Duodenal mucosa (tissue), 2 donors: ENCODE results near the gene OTOG.

Experiments used
- H3K27ac ChIP-seq: one replicate; pipeline ENCODE4 v1.7.0; 2013; ENCODE audit warnings: low read depth, low read length
- H3K27me3 ChIP-seq, 2 donors: one replicate each; pipeline ENCODE4 v1.7.0; 2013; ENCODE audit warnings: low read length in 2 of 2, control low read depth in 1 of 2; ENCODE audit not compliant: insufficient read depth in 2 of 2, control insufficient read depth in 1 of 2
- H3K36me3 ChIP-seq, 2 donors: one replicate each; pipeline ENCODE4 v1.7.0; 2013; ENCODE audit warnings: low read length in 2 of 2, control low read depth in 1 of 2; ENCODE audit not compliant: insufficient read depth in 2 of 2, control insufficient read depth in 1 of 2
- H3K4me1 ChIP-seq, 2 donors: one replicate each; pipeline ENCODE4 v1.7.0; 2013; ENCODE audit warnings: low read length in 2 of 2, control low read depth in 1 of 2; ENCODE audit not compliant: insufficient read depth in 2 of 2, control insufficient read depth in 1 of 2
- H3K4me3 ChIP-seq, 2 donors: one replicate each; pipeline ENCODE4 v1.7.0; 2013; ENCODE audit warnings: low read length in 2 of 2, low read depth in 1 of 2
- H3K9ac ChIP-seq, 2 donors: one replicate each; pipeline ENCODE4 v1.7.0; 2013; ENCODE audit warnings: low read length in 2 of 2, low read depth in 1 of 2
- H3K9me3 ChIP-seq, 2 donors: one replicate each; pipeline ENCODE4 v1.7.0; 2013; ENCODE audit warnings: low read length in 2 of 2, control low read depth in 1 of 2; ENCODE audit not compliant: control insufficient read depth in 1 of 2

Gene OTOG

DNA sequence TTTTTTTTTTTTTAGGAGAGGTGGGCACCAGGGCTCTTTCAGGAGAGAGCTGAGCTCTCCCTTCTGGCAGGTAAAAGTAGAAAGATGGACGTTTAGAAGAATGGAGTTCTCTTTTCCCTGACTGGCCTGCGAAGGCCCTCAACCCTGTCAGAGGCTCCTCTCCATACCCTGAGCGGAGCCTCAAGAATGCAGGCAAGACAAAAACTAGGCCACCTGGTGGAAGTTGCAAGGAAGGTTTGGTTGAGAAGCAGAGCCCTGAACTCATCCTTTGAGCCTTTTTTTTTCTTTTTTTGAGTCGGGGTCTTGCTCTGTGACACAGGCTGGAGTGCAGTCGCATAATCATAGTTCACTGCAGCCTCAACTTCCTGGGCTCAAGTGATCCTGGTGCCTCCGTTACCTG lies 1.4 kb downstream of the OTOG start:
- H3K4me3 ChIP-seq: no peak overlapping the region
- no peak overlapping the region for H3K9ac ChIP-seq
- no peak overlapping the region for H3K27ac ChIP-seq
- H3K4me1 ChIP-seq: no peaks in the 10 kb centered on the region
- H3K27me3 ChIP-seq: peaks cover 3 to 4% of the 10 kb centered on the region in 2 donors
- H3K9me3 ChIP-seq: no peaks in the 10 kb centered on the region
- no peaks in the 10 kb centered on the region for H3K36me3 ChIP-seq

DNA sequence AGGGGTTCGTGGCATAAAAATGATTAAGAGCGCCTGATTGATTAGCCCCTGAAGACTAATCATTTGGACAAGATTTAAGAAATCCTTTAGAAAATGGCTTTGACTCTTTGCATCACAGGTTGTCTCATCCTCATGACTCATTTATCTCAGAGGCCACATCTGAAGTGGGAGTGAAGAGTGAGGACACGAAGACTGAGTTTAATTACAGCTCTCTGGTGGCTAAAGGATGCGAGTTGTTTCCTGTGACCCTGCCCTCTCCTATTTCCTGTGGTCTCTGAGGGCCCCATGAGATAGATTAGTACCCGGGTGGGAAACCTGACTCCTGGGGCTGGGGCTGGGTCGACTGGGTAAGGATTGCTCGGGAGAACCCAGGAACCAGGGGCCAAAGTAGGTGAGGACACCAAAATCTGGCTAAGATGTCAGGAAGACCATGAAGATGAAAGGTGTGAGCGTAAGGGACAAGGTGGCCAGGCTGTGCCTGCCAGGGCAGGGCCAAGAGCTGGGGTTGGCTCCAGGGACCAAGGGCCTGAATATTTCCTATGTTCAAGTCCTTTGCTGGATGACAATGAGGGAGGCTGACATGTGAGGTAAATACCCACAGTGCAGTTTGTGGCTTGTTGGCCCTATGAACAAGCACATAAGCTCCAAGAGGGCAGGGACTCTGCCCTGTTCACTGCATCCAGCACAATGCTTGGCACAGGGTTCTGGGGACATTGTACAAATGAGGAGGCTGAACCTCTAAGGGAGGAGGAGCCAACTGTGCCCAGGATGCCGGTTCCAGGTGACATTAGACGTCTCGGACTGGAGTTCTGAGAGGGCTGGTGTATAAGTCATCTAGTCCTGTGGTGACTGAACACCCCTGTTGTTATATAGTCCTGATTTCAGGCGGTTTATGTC lies 3.6 kb downstream of the OTOG start:
- Histone ChIP-seq H3K4me3 (no peak overlapping the region), H3K36me3 (no peaks in the 10 kb centered on the region), H3K27ac (no peak overlapping the region), H3K9me3 (no peaks in the 10 kb centered on the region), H3K9ac (no peak overlapping the region), H3K27me3 (peaks cover 3 to 4% of the 10 kb centered on the region in 2 donors), H3K4me1 (no peaks in the 10 kb centered on the region)

- Histone ChIP-seq H3K9ac (no peak overlapping the region), H3K4me3 (no peak overlapping the region), H3K27ac (no peak overlapping the region), H3K9me3 (no peaks in the 10 kb centered on the region), H3K27me3 (peaks cover 2 to 4% of the 10 kb centered on the region in 2 donors), H3K4me1 (no peaks in the 10 kb centered on the region), H3K36me3 (no peaks in the 10 kb centered on the region)
Observed at GRCh38 chr11:17551347-17552040, 4.4 kb downstream of the OTOG start.

DNA sequence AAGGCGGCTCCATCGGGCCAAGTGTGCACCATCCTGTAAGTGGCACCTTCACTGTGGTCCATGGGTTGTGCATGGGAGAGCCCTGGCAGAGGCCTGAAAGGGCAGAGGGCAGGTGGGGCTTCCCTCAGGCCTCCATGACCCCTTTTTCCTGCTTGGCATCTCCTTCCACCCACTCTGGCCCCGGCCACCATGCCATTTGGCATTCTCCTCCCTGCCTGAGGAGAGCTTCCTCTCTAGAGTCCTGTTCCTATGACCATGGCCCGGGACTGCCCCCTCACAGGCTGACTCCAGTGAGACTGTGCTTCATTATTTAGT lies 4.9 kb downstream of the OTOG start:
- Histone ChIP-seq H3K27me3 (peaks cover 0 to 4% of the 10 kb centered on the region in 2 donors), H3K9me3 (no peaks in the 10 kb centered on the region), H3K4me1 (no peaks in the 10 kb centered on the region), H3K27ac (no peak overlapping the region), H3K36me3 (no peaks in the 10 kb centered on the region), H3K4me3 (no peak overlapping the region), H3K9ac (no peak overlapping the region)

- Histone ChIP-seq H3K9ac (no peak overlapping the region), H3K36me3 (no peaks in the 10 kb centered on the region), H3K9me3 (no peaks in the 10 kb centered on the region), H3K4me3 (no peak overlapping the region), H3K27ac (no peak overlapping the region), H3K27me3 (peaks cover 0 to 2% of the 10 kb centered on the region in 2 donors), H3K4me1 (no peaks in the 10 kb centered on the region)
Observed at GRCh38 chr11:17552392-17553248, 5.6 kb downstream of the OTOG start.

DNA sequence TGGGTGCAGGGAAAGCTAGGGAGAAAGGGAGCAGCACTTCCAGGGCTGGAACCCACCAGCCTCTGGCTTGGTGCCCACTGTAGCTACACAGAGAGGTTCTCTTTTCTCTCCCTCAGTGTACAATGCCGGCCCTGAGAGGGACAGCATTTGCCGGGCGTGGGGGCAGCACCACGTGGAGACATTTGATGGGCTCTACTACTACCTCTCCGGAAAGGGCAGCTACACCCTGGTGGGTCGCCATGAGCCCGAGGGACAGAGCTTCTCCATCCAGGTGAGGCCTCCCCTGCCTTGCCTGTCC lies 6.1 kb downstream of the OTOG start:
- no peaks in the 10 kb centered on the region for H3K9me3 ChIP-seq
- no peak overlapping the region for H3K27ac ChIP-seq
- no peaks in the 10 kb centered on the region for H3K4me1 ChIP-seq
- no peak overlapping the region for H3K4me3 ChIP-seq
- no peaks in the 10 kb centered on the region for H3K27me3 ChIP-seq
- H3K9ac ChIP-seq: no peak overlapping the region
- no peaks in the 10 kb centered on the region for H3K36me3 ChIP-seq

- Histone ChIP-seq H3K27me3 (no peaks in the 10 kb centered on the region), H3K4me3 (no peak overlapping the region), H3K9ac (no peak overlapping the region), H3K4me1 (no peaks in the 10 kb centered on the region), H3K36me3 (no peaks in the 10 kb centered on the region), H3K9me3 (no peaks in the 10 kb centered on the region), H3K27ac (no peak overlapping the region)
Observed at GRCh38 chr11:17554487-17554886, 7.4 kb downstream of the OTOG start.

GRCh38 chr11:17556999-17557398 lies 9.9 kb downstream of the OTOG start:
- no peaks in the 10 kb centered on the region for H3K4me1 ChIP-seq
- H3K27ac ChIP-seq: no peak overlapping the region
- H3K4me3 ChIP-seq: no peak overlapping the region
- no peaks in the 10 kb centered on the region for H3K9me3 ChIP-seq
- H3K36me3 ChIP-seq: no peaks in the 10 kb centered on the region
- no peak overlapping the region for H3K9ac ChIP-seq
- H3K27me3 ChIP-seq: no peaks in the 10 kb centered on the region

DNA sequence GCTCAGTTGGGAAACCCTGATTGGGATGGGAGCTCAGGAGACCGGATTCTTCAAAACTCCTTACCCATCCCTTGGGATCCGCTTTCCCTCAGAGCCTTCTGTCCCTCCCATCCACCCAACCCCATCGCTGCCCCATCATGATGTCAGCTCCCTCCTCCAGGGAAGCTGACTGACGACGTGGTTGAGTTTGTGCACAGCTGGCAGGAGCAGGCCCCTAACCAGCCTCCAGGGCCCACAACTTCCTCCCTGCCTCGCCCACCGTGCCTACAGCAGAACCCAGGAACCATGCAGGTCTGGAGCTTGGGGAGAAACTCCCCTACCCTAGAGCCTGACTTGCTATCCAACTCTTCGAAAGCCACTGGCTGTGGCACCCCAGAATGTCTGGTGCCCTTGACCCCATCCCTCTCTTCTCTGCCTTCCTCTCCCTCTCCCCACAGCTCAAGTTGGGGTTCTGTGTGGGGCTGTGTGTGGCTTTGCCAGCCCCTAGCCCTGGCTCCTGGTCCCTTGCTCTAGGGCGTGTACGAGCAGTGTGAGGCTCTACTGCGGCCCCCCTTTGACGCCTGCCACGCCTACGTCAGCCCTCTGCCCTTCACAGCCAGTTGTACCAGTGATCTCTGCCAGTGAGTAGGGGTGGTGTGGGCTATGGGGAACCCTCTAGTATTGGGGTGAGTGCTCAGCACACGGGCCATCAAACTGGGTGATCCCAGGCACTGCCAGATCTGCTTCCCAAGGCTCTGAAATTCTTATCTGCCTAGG lies 11.1 kb downstream of the OTOG start:
- Histone ChIP-seq H3K9me3 (no peaks in the 10 kb centered on the region), H3K27ac (no peak overlapping the region), H3K4me1 (no peaks in the 10 kb centered on the region), H3K27me3 (no peaks in the 10 kb centered on the region), H3K4me3 (no peak overlapping the region), H3K36me3 (no peaks in the 10 kb centered on the region), H3K9ac (no peak overlapping the region)
